T-cell (primary cell): ENCODE results near the gene STX2. TPM values are rescaled to one million over a fixed set of nuclear protein-coding genes. Genes with fewer than 3 reads are reported as not detected.

Source experiments
- ATAC-seq, 4 experiments: fragments of 200-7000 bp in 3 of 4; fragments of 150-1000 bp in 1 of 4; cut with Tn5 transposase; replicated peaks in 1 of 4; 1 replicate in 3 of 4; 2 replicates in 1 of 4; pipeline ENCODE4 v1.10.0; 2021; ENCODE audit warnings: moderate library complexity in 3 of 4, mild to moderate bottlenecking in 2 of 4, moderate number of reproducible peaks in 1 of 4
- CTCF ChIA-PET, 2 donors: fragments of 300-600 bp; sonication (Branson Sonifier 250); formaldehyde crosslinking; loops; one replicate each; lab custom pipeline; 2022; ENCODE audit warnings: antibody characterized with exemption in 2 of 2; lab: Charles Lee
- POLR2A ChIA-PET, 2 donors: fragments of 300-600 bp; sonication (Branson Sonifier 250); formaldehyde crosslinking; loops; one replicate each; lab custom pipeline; 2022; ENCODE audit warnings: antibody characterized with exemption in 2 of 2; lab: Charles Lee
- DNase-seq, 35 experiments: peaks; one replicate each; pipeline versions ENCODE4 v3.0.0 to v3.0.0-alpha.2; 2013 to 2023
- H3K27ac ChIP-seq: one replicate; pipeline ENCODE4 v1.5.1; 2013; ENCODE audit warnings: low read length
- H3K27me3 ChIP-seq, 2 experiments: replicated peaks in 1 of 2; 1 replicate in 1 of 2; 2 replicates in 1 of 2; pipeline versions ENCODE4 v1.6.1 to v1.7.0; 2013; ENCODE audit warnings: low read length in 1 of 2, mixed read lengths in 1 of 2; ENCODE audit not compliant: control insufficient read depth in 2 of 2, insufficient read depth in 2 of 2; ENCODE audit errors: extremely low read depth in 1 of 2
- H3K36me3 ChIP-seq, 2 donors: 1 replicate in 1 of 2; 2 replicates in 1 of 2; pipeline versions ENCODE4 v1.6.1 to v1.7.0; 2013; ENCODE audit warnings: low read length in 1 of 2; ENCODE audit not compliant: control insufficient read depth in 2 of 2, insufficient read depth in 1 of 2; ENCODE audit errors: extremely low read depth in 1 of 2
- H3K4me1 ChIP-seq, 2 experiments: 1 replicate in 1 of 2; 2 replicates in 1 of 2; pipeline versions ENCODE4 v1.6.1 to v1.7.0; 2013; ENCODE audit warnings: low read length in 2 of 2, mixed read lengths in 1 of 2; ENCODE audit not compliant: insufficient read depth in 2 of 2, control insufficient read depth in 1 of 2; ENCODE audit errors: extremely low read depth in 1 of 2
- H3K4me3 ChIP-seq, 2 donors: 1 replicate in 1 of 2; 2 replicates in 1 of 2; pipeline versions ENCODE4 v1.5.1 to v1.7.0; 2013; ENCODE audit warnings: mild to moderate bottlenecking in 2 of 2, low read length in 1 of 2, moderate library complexity in 1 of 2; ENCODE audit not compliant: control insufficient read depth in 1 of 2; ENCODE audit errors: extremely low read depth in 1 of 2
- H3K9me3 ChIP-seq: 2 replicates; pipeline ENCODE4 v1.7.0; 2013
- H3K27ac Mint-ChIP-seq, 2 donors: one replicate each; pipeline ENCODE4 v1.8.0; 2020 to 2021; ENCODE audit warnings: mild to moderate bottlenecking in 2 of 2, mixed read lengths in 2 of 2
- H3K27me3 Mint-ChIP-seq, 2 donors: one replicate each; pipeline ENCODE4 v1.8.0; 2021 to 2022; ENCODE audit warnings: mixed read lengths in 2 of 2
- H3K36me3 Mint-ChIP-seq: one replicate; pipeline ENCODE4 v1.8.0; 2021; ENCODE audit warnings: mixed read lengths
- H3K4me1 Mint-ChIP-seq, 3 donors: one replicate each; pipeline ENCODE4 v1.8.0; 2020 to 2022; ENCODE audit warnings: mixed read lengths in 3 of 3, mild to moderate bottlenecking in 1 of 3
- H3K4me3 Mint-ChIP-seq, 3 donors: one replicate each; pipeline ENCODE4 v1.8.0; 2020 to 2022; ENCODE audit warnings: mild to moderate bottlenecking in 3 of 3, mixed read lengths in 3 of 3, moderate library complexity in 3 of 3
- H3K9me3 Mint-ChIP-seq, 3 donors: one replicate each; pipeline ENCODE4 v1.8.0; 2020 to 2022; ENCODE audit warnings: mixed read lengths in 3 of 3
- WGBS: methylation state at CpG from one replicate; pipeline ENCODE4 v1.1.5; 2013; ENCODE audit warnings: missing lambda C conversion rate; ENCODE audit not compliant: insufficient coverage; 5-methylcytosine and 5-hydroxymethylcytosine counted together
- total RNA-seq, 35 experiments: library from RNA in 6 of 35; stranded (reverse) in 6 of 35; fragments of 120-200 nt in 1 of 35; gene quantifications; one replicate each; pipeline versions ENCODE4 v1.2.1 to v1.2.4 and lab custom pipeline; 2013 to 2026

STX2 gene
- total RNA-seq, 5 donors from 2014 or later (not counting 1 experiment from before 2014, with no cell fraction given) = 21.8 to 26.7 (median 22.8) TPM

DNA sequence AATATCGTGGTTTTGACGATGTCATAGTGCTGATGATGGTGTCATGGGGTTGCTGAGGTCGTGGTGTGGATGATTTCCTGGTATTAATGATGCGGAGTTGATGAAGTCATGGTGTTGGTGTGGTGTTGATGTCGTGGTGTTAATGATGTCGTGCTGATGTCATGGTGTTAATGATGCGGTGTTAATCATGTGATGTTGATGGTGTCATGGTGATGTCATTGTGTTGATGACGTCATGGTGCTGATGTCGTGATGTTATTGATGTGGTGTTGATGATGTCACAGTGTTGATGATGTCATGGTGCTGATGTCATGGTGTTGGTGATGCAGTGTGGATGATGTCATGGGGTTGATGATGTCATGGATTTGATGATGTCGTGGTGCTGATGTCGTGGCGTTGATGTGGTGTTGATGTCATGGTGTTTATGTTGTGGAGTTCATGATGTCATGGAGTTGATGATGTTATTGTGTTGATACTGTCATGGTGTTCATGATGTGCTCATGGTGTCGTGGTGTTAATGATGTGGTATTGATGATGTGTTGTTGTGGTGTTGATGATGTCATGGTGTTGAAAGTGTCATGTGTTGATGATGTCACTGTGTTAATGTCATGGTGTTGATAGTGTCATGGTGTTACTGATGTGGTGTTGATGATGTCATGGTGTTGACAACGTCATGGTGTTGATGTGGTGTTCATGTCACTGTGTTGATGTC is 74.4 kb downstream of the STX2 start:
- H3K9me3 Mint-ChIP-seq = no peaks in the 10 kb centered on the region
- peaks cover 2% of the 10 kb centered on the region for H3K9me3 ChIP-seq
- peaks cover 0 to 42% of the 10 kb centered on the region in 2 experiments for H3K27me3 ChIP-seq
- DNase-seq (peak in 2 of 35 experiments; percentile 25 to 46), ATAC-seq (no peak)
- ChIA-PET POLR2A (no interaction called here), CTCF (no interaction called here)
- H3K36me3 Mint-ChIP-seq = no peaks in the 10 kb centered on the region
- peaks cover 13 to 16% of the 10 kb centered on the region in 2 donors for H3K27me3 Mint-ChIP-seq
- H3K4me1 ChIP-seq = peaks cover 0 to 15% of the 10 kb centered on the region in 2 experiments
- no peak overlapping the region for H3K4me3 Mint-ChIP-seq
- 82% methylated on average over 11 of the region's 14 CpGs for WGBS
- no peak overlapping the region for H3K27ac Mint-ChIP-seq
- no peaks in the 10 kb centered on the region for H3K36me3 ChIP-seq
- no peak overlapping the region for H3K4me3 ChIP-seq
- H3K4me1 Mint-ChIP-seq = peaks cover 3 to 8% (median 7%) of the 10 kb centered on the region in 3 donors
- H3K27ac ChIP-seq = no peak overlapping the region

DNA sequence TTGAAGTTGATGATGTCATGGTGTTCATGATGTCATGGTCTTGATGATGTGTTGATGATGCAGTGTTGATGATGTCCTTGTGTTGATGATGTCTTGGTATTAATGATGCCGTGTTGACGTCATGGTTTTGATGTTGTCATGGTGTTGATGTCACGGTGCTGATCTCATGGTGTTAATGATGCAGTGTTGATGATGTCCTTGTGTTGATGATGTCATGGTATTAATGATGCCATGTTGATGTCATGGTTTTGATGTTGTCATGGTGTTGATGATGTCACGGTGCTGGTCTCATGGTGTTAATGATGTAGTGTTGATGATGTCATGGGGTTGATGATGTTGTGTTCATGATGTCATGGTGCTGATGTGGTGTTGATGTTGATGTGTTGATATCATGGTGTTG is 75.0 kb downstream of the STX2 start:
- peak in 1 of 35 experiments; percentile 18 for DNase-seq
- no peak for ATAC-seq
- Mint-ChIP-seq H3K4me1 (peaks cover 3 to 8% (median 7%) of the 10 kb centered on the region in 3 donors), H3K27me3 (peaks cover 13 to 16% of the 10 kb centered on the region in 2 donors), H3K9me3 (no peaks in the 10 kb centered on the region), H3K4me3 (no peak overlapping the region), H3K27ac (no peak overlapping the region), H3K36me3 (no peaks in the 10 kb centered on the region)
- ChIA-PET POLR2A (no interaction called here), CTCF (interaction anchor here in 1 of 2 donors (0.8 kb wide), 1 partner anchor 15 kb away, joined by 3 read pairs; no protein-coding TSS in a partner anchor)
- 92% methylated on average over 4 of the region's 4 CpGs for WGBS
- Histone ChIP-seq H3K4me1 (peaks cover 0 to 15% of the 10 kb centered on the region in 2 experiments), H3K27ac (no peak overlapping the region), H3K9me3 (peaks cover 2% of the 10 kb centered on the region), H3K4me3 (no peak overlapping the region), H3K36me3 (no peaks in the 10 kb centered on the region), H3K27me3 (peaks cover 0 to 42% of the 10 kb centered on the region in 2 experiments)

DNA sequence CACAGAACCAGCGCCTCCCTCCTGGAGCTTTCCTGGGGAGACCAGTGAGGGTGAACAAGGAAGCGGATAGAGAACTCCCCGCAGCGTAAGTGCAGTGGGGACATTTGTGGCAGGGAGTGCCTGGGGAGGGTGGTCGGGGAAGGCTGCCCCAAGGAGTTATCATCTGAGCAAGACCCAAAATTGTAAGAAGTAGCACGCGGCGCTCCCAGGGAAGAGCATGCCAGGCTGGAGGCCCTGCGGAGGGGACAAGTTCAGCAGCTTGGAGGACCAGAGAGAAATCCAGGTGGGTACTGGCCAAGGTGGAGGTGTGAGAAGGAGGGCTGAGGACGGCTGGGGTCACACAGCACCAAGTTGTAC is 76.8 kb downstream of the STX2 start:
- CTCF ChIA-PET = interaction anchor here in 1 of 2 donors (1.0 to 1.9 kb wide), 2 partner anchors 58 to 372 kb away, joined by 3 to 5 read pairs; no protein-coding TSS in a partner anchor
- peaks cover 6 to 7% of the 10 kb centered on the region in 2 donors for H3K27me3 Mint-ChIP-seq
- ATAC-seq (no peak), DNase-seq (no peak)
- Histone ChIP-seq H3K4me3 (no peak overlapping the region), H3K27ac (no peak overlapping the region), H3K9me3 (peaks cover 2% of the 10 kb centered on the region), H3K27me3 (peaks cover 0 to 37% of the 10 kb centered on the region in 2 experiments), H3K4me1 (peaks cover 0 to 15% of the 10 kb centered on the region in 2 experiments), H3K36me3 (no peaks in the 10 kb centered on the region)
- H3K27ac Mint-ChIP-seq = no peak overlapping the region
- no peaks in the 10 kb centered on the region for H3K9me3 Mint-ChIP-seq
- H3K4me3 Mint-ChIP-seq = peak overlapping the region in 2 of 3 donors; percentile 62 to 64
- H3K4me1 Mint-ChIP-seq = peaks cover 3 to 8% (median 7%) of the 10 kb centered on the region in 3 donors
- H3K36me3 Mint-ChIP-seq = no peaks in the 10 kb centered on the region
- POLR2A ChIA-PET = no interaction called here
- WGBS = 34% methylated on average over 9 of the region's 10 CpGs

DNA sequence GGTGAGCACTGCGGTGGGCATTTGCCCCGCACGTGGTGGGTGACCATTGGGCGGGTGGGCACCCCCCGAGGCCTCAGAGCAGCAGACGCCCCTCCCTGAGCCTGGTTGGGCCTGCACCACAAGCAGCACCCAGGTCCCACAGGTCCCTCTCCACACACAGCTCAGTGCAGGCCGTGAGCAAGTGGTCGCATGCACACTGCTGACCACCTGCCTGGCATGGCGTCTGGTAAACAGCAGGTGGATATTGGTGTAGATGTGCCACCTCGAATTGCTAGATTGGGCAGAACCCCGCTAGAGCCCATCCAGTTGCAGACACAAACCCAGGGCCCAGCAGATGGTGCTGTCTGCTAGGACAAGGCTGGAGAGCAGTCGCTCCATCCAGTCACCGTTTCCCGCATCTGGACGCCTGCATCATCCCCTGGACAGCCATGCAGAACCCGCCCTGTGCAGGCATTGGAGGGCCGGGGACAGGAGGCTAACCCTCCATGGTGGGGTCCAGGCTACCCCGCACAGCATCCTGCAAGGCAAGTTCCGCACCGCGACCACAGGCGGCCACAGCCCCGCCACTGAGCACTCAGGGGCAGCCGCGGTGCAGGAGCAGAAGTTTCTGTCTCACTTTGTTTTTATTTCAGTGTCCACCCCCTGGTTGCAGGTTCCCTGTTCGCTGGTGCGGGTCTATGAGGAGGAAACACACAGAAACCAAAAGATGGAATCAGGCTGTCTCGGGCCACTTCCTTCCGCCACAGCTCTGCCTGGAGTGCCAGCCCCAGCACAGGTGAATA is 77.3 kb downstream of the STX2 start:
- Mint-ChIP-seq H3K27ac (no peak overlapping the region), H3K27me3 (peaks cover 6 to 7% of the 10 kb centered on the region in 2 donors), H3K9me3 (no peaks in the 10 kb centered on the region), H3K4me1 (peaks cover 3 to 8% (median 7%) of the 10 kb centered on the region in 3 donors), H3K36me3 (no peaks in the 10 kb centered on the region), H3K4me3 (peak overlapping the region; percentile 52 to 64 (median 62))
- H3K9me3 ChIP-seq = peaks cover 2% of the 10 kb centered on the region
- ChIA-PET CTCF (interaction anchor here in 1 of 2 donors (0.5 to 1.9 kb wide), 3 partner anchors 59 to 372 kb away, joined by 3 to 5 read pairs (median 3); no protein-coding TSS in a partner anchor), POLR2A (no interaction called here)
- H3K27me3 ChIP-seq = peaks cover 0 to 32% of the 10 kb centered on the region in 2 experiments
- peak overlapping the region; percentile 38 to 42 for H3K4me3 ChIP-seq
- DNase-seq (peak in 34 of 35 experiments; percentile 7 to 68 (median 38)), ATAC-seq (peak; percentile 54 to 70 (median 59))
- H3K36me3 ChIP-seq = no peaks in the 10 kb centered on the region
- WGBS = 17% methylated on average over 25 of the region's 29 CpGs
- peaks cover 0 to 15% of the 10 kb centered on the region in 2 experiments for H3K4me1 ChIP-seq
- H3K27ac ChIP-seq = no peak overlapping the region

DNA sequence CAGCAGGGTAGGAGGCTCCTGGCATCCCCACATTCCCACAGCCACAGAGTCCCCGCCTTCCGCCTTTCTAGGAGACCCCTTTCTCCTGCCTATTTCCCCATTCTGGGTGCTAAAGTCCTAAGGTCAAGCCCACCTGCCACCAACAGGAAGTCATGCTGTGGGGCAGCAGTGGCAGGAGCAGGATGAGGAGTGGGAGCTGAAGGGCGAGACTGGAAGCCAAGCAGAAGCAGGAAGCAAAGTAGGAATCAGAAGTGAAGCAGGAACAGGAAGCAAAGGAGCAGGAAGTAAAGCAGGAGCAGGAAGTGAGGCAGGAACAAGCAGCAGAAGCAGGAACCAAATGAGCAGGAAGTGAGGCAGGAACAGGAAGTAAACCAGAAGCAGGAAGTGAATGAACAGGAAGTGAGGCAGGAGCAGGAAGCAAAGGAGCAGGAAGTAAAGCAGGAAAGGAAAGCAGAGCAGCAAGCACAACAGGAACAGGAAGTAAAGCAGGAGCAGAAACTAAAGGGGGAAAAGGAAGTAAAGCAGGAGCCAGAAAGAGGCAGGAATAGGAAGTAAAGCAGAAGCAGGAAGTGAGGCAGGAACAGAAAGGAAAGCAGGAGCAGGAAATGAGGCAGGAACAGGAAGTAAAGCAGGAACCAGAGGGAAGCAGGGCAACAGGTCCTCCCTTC is 84.7 kb downstream of the STX2 start:
- ATAC-seq = peak in 2 of 4 experiments; percentile 45 to 46
- H3K9me3 Mint-ChIP-seq = peaks cover 5 to 7% (median 6%) of the 10 kb centered on the region in 3 donors
- peaks cover 0 to 6% of the 10 kb centered on the region in 2 donors for H3K27me3 Mint-ChIP-seq
- H3K36me3 ChIP-seq = no peaks in the 10 kb centered on the region
- H3K4me3 Mint-ChIP-seq = peak overlapping the region in 1 of 3 donors; percentile 55
- 86% methylated on average over 2 of the region's 3 CpGs for WGBS
- ChIA-PET POLR2A (no interaction called here), CTCF (no interaction called here)
- peaks cover 0 to 9% of the 10 kb centered on the region in 2 experiments for H3K4me1 ChIP-seq
- H3K4me3 ChIP-seq = no peak overlapping the region
- peak in 1 of 35 experiments; percentile 17 for DNase-seq
- H3K27ac ChIP-seq = peak overlapping the region; percentile 73
- peak overlapping the region; percentile 85 to 89 for H3K27ac Mint-ChIP-seq
- H3K36me3 Mint-ChIP-seq = no peaks in the 10 kb centered on the region
- H3K9me3 ChIP-seq = no peaks in the 10 kb centered on the region
- no peaks in the 10 kb centered on the region for H3K27me3 ChIP-seq
- peaks cover 6 to 12% (median 8%) of the 10 kb centered on the region in 3 donors for H3K4me1 Mint-ChIP-seq
